HepG2 (cell line): ENCODE measurements around the gene FGF19. TPM values are rescaled to one million over a fixed set of nuclear protein-coding genes. Genes with fewer than 3 reads are reported as not detected.
A peak's percentile ranks its signal among the peaks of the same experiment; 100 is the strongest.

Experiments
- CBX1 ChIP-seq: IDR thresholded peaks from one replicate; pipeline ENCODE4 v1.6.1; 2016; ENCODE audit warnings: antibody characterized with exemption, low read depth
- FIP1L1 ChIP-seq: fragments of 200-400 bp; formaldehyde crosslinking; IDR thresholded peaks from 2 replicates; pipeline ENCODE4 v1.6.1; 2018; ENCODE audit warnings: low read depth, mild to moderate bottlenecking, low read length, moderate library complexity, borderline replicate concordance; ENCODE audit not compliant: insufficient read depth
- MAZ ChIP-seq, 2 experiments: sonication (generic) in 1 of 2; formaldehyde crosslinking in 1 of 2; IDR thresholded peaks; 2 replicates each; pipeline versions ENCODE4 v1.5.0 to v1.6.1; 2012 to 2020; ENCODE audit warnings: low read depth in 2 of 2, mild to moderate bottlenecking in 2 of 2, borderline replicate concordance in 1 of 2, improper control_type of control experiment in 1 of 2, low read length in 1 of 2, missing genetic modification reagents in 1 of 2, moderate library complexity in 1 of 2
- PHB2 ChIP-seq: fragments of 450-650 bp; IDR thresholded peaks from 2 replicates; pipeline ENCODE4 v1.6.1; 2018; ENCODE audit not compliant: partially characterized antibody
- PLRG1 ChIP-seq: fragments of 450-650 bp; conservative IDR thresholded peaks from 2 replicates; pipeline ENCODE4 v1.6.1; 2016
- POLR2A ChIP-seq, 2 experiments: IDR thresholded peaks; 2 replicates each; pipeline ENCODE4 v1.6.1; 2011; ENCODE audit warnings: low read depth in 2 of 2, low read length in 2 of 2, mild to moderate bottlenecking in 1 of 2, moderate library complexity in 1 of 2; ENCODE audit not compliant: insufficient read depth in 1 of 2
- REST ChIP-seq, 2 experiments: IDR thresholded peaks; 2 replicates each; pipeline ENCODE4 v1.6.1; 2011 to 2012; ENCODE audit warnings: low read length in 2 of 2, borderline replicate concordance in 1 of 2, low read depth in 1 of 2, mild to moderate bottlenecking in 1 of 2, moderate library complexity in 1 of 2
- STAG1 ChIP-seq: sonication (generic); formaldehyde crosslinking; IDR thresholded peaks from 2 replicates; pipeline ENCODE4 v1.4.0; 2020; ENCODE audit warnings: missing genetic modification reagents
- TBX3 ChIP-seq: fragments of 450-650 bp; IDR thresholded peaks from 2 replicates; pipeline ENCODE4 v1.6.1; 2017; ENCODE audit warnings: antibody characterized with exemption, mild to moderate bottlenecking, inconsistent platforms, borderline replicate concordance
- ZC3H13 ChIP-seq: sonication (generic); formaldehyde crosslinking; IDR thresholded peaks from 2 replicates; pipeline ENCODE4 v1.8.1; 2023; ENCODE audit warnings: mild to moderate bottlenecking, missing genetic modification reagents, moderate library complexity
- ZNF263 ChIP-seq: sonication (generic); formaldehyde crosslinking; IDR thresholded peaks from 2 replicates; pipeline ENCODE4 v1.4.0; 2020; ENCODE audit warnings: missing genetic modification reagents
- ZNF350 ChIP-seq: sonication (generic); formaldehyde crosslinking; IDR thresholded peaks from 2 replicates; pipeline ENCODE4 v1.4.0; 2020; ENCODE audit warnings: mild to moderate bottlenecking, low read depth, missing genetic modification reagents, borderline replicate concordance
- ZNF619 ChIP-seq: sonication (generic); formaldehyde crosslinking; IDR thresholded peaks from 2 replicates; pipeline ENCODE4 v1.4.0; 2020; ENCODE audit warnings: mild to moderate bottlenecking, missing genetic modification reagents
- polyA plus RNA-seq, 8 experiments: library from polyadenylated mRNA; depleted of rRNA in 3 of 8; stranded (reverse) in 7 of 8; unstranded in 1 of 8; fragments of >200 nt; fragmentation: Illumina TruSeq in 4 of 8; extraction: Trizol in 4 of 8; gene quantifications; 2 replicates each; pipeline versions ENCODE4 v1.2.1 to v1.2.3, GENCODE V29; 2011 to 2016; ENCODE audit warnings: low read depth in 4 of 8, missing spikeins in 1 of 8, mixed read lengths in 1 of 8; ENCODE audit not compliant: insufficient read depth in 1 of 8
- total RNA-seq, 5 experiments: library from RNA; depleted of rRNA; stranded (reverse); fragments of >200 nt; fragmentation: Illumina TruSeq; extraction: Trizol; gene quantifications; 2 replicates each; pipeline ENCODE4 v1.2.3, GENCODE V29; 2016; ENCODE audit warnings: low read depth in 1 of 5
- TF ChIP-seq, protein P1 (sequence below): sonication (generic); formaldehyde crosslinking; IDR thresholded peaks from 2 replicates; pipeline ENCODE4 v1.8.0; 2022; ENCODE audit warnings: mild to moderate bottlenecking, missing genetic modification reagents, moderate library complexity
- TF ChIP-seq, protein P2 (sequence below): IDR thresholded peaks from 2 replicates; pipeline ENCODE4 v1.6.1; 2012; ENCODE audit warnings: low read length, improper control_type of control experiment
- TF ChIP-seq, protein P3 (sequence below): IDR thresholded peaks from 2 replicates; pipeline ENCODE4 v1.6.1; 2012; ENCODE audit warnings: low read depth, low read length, improper control_type of control experiment
- TF ChIP-seq, protein P4 (sequence below): sonication (generic); formaldehyde crosslinking; IDR thresholded peaks from 2 replicates; pipeline ENCODE4 v1.8.1; 2023; ENCODE audit warnings: mild to moderate bottlenecking, missing genetic modification reagents, borderline replicate concordance
- TF ChIP-seq, protein P5 (sequence below): sonication (generic); formaldehyde crosslinking; IDR thresholded peaks from 2 replicates; pipeline ENCODE4 v1.4.0; 2020; ENCODE audit warnings: mild to moderate bottlenecking, missing genetic modification reagents

The FGF19 gene
- total and polyA plus RNA-seq, 2 of the 13 experiments (the other 11 are each of a cell fraction or from before 2014, with no cell fraction given), result 0.07 TPM; not detected in 1

DNA sequence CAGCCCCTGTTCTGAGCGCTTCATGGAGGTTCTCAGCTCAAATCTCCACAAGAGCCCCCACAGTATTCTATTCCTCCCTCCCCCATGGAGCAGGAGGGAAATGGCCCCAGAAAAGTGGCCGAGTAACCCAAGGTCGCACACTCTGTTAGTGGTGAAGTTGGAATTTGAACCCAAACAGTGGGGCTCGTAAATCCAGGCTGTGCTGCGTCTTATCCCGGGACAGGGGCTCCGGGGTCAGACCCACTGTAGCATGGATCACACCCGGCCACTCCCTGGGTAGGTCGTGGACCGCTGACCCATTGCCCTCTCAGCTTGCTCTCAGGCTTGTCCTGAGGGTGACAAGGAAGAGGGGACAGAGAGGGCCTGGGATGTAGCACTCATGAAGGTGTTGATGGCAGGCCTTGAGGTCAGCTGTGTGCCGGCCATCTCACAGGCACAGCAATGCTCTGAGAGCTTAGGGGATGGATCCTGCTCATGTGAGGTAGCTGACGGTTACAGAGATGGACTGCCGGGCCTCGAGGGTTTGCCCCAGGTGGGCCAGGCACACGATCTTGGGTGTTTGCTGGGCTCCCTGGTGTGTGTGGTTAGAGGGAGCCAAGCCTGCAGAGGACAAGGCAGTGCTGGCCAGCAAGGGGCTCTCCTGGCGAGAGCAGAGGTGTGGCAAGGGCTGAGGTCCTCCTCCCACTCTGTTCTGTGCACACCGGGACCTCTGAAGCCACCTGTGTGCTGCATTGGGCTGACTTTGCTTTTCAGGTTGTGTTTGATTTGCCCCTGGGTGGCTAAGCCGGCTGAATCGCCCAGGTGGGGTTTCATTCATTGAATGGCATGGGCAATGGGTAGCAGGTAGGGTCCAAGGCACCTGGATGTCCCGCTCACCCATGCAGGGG lies 2.3 kb upstream of the FGF19 start (continued):
- TF ChIP-seq, protein P1, sequence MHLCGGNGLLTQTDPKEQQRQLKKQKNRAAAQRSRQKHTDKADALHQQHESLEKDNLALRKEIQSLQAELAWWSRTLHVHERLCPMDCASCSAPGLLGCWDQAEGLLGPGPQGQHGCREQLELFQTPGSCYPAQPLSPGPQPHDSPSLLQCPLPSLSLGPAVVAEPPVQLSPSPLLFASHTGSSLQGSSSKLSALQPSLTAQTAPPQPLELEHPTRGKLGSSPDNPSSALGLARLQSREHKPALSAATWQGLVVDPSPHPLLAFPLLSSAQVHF, result no peak
- TF ChIP-seq PHB2 (no peak), TBX3 (no peak), POLR2A (IDR thresholded peaks at IDR 0.05; ENCODE audit: insufficient read depth in 1 of 2, low read depth in 2 of 2, low read length in 2 of 2) (no peak), ZNF263 (no peak), ZNF350 (CRISPR knock-in tag) (no peak), REST (IDR thresholded peaks at IDR 0.05; ENCODE audit: borderline replicate concordance in 1 of 2, low read depth in 1 of 2, low read length in 2 of 2) (no peak), MAZ (IDR thresholded peaks at IDR 0.05; ENCODE audit: borderline replicate concordance, low read depth, low read length) (0 out of 2 replicates have a peak, but pooled peaks have one; percentile 39), MAZ (CRISPR knock-in tag; IDR thresholded peaks at IDR 0.05; ENCODE audit: low read depth) (no peak; the same call in 1 of the 2 replicates), CBX1 (no peak), ZNF619 (CRISPR knock-in tag) (0 out of 2 replicates have a peak, but pooled peaks have one; percentile 39), STAG1 (CRISPR knock-in tag) (no peak), PLRG1 (no peak), ZC3H13 (CRISPR knock-in tag) (no peak), FIP1L1 (no peak)
- TF ChIP-seq, protein P2, sequence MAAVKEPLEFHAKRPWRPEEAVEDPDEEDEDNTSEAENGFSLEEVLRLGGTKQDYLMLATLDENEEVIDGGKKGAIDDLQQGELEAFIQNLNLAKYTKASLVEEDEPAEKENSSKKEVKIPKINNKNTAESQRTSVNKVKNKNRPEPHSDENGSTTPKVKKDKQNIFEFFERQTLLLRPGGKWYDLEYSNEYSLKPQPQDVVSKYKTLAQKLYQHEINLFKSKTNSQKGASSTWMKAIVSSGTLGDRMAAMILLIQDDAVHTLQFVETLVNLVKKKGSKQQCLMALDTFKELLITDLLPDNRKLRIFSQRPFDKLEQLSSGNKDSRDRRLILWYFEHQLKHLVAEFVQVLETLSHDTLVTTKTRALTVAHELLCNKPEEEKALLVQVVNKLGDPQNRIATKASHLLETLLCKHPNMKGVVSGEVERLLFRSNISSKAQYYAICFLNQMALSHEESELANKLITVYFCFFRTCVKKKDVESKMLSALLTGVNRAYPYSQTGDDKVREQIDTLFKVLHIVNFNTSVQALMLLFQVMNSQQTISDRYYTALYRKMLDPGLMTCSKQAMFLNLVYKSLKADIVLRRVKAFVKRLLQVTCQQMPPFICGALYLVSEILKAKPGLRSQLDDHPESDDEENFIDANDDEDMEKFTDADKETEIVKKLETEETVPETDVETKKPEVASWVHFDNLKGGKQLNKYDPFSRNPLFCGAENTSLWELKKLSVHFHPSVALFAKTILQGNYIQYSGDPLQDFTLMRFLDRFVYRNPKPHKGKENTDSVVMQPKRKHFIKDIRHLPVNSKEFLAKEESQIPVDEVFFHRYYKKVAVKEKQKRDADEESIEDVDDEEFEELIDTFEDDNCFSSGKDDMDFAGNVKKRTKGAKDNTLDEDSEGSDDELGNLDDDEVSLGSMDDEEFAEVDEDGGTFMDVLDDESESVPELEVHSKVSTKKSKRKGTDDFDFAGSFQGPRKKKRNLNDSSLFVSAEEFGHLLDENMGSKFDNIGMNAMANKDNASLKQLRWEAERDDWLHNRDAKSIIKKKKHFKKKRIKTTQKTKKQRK, result no peak
- TF ChIP-seq, protein P3, sequence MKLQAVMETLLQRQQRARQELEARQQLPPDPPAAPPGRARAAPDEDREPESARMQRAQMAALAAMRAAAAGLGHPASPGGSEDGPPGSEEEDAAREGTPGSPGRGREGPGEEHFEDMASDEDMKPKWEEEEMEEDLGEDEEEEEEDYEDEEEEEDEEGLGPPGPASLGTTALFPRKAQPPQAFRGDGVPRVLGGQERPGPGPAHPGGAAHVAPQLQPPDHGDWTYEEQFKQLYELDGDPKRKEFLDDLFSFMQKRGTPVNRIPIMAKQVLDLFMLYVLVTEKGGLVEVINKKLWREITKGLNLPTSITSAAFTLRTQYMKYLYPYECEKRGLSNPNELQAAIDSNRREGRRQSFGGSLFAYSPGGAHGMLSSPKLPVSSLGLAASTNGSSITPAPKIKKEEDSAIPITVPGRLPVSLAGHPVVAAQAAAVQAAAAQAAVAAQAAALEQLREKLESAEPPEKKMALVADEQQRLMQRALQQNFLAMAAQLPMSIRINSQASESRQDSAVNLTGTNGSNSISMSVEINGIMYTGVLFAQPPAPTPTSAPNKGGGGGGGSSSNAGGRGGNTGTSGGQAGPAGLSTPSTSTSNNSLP, result no peak
- TF ChIP-seq, protein P4, sequence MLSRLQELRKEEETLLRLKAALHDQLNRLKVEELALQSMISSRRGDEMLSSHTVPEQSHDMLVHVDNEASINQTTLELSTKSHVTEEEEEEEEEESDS, result no peak
- TF ChIP-seq, protein P5, sequence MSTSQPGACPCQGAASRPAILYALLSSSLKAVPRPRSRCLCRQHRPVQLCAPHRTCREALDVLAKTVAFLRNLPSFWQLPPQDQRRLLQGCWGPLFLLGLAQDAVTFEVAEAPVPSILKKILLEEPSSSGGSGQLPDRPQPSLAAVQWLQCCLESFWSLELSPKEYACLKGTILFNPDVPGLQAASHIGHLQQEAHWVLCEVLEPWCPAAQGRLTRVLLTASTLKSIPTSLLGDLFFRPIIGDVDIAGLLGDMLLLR (CRISPR knock-in tag), result no peak
